Natural killer cell (primary cell): Measurements from ENCODE around the gene FGFR2. TPM values are rescaled to one million over a fixed set of nuclear protein-coding genes. Genes with fewer than 3 reads are reported as not detected.

ENCODE experiments used
- ATAC-seq, 3 donors: fragments of 150-1000 bp in 2 of 3; fragments of 200-7000 bp in 1 of 3; cut with Tn5 transposase; 1 replicate in 1 of 3; 2 replicates in 2 of 3; pipeline ENCODE4 v1.10.0; 2021; ENCODE audit warnings: mild to moderate bottlenecking in 2 of 3, moderate library complexity in 2 of 3
- DNase-seq, 2 donors: peaks; one replicate each; pipeline versions ENCODE4 v3.0.0 to v3.0.0-alpha.2; 2013 to 2021; ENCODE audit warnings: mixed read lengths in 1 of 2
- H3K27ac ChIP-seq: one replicate; pipeline ENCODE4 v1.5.1; 2013; ENCODE audit warnings: mild to moderate bottlenecking, low read length
- H3K27me3 ChIP-seq: one replicate; pipeline ENCODE4 v1.6.1; 2013; ENCODE audit warnings: low read length; ENCODE audit not compliant: control insufficient read depth, insufficient read depth
- H3K36me3 ChIP-seq: one replicate; pipeline ENCODE4 v1.6.1; 2013; ENCODE audit warnings: low read length; ENCODE audit not compliant: control insufficient read depth, insufficient read depth
- H3K4me1 ChIP-seq: one replicate; pipeline ENCODE4 v1.6.1; 2013; ENCODE audit warnings: low read length; ENCODE audit not compliant: control insufficient read depth, insufficient read depth
- H3K4me3 ChIP-seq: one replicate; pipeline ENCODE4 v1.5.1; 2013; ENCODE audit warnings: low read length
- H3K9me3 ChIP-seq: one replicate; pipeline ENCODE4 v1.6.1; 2013; ENCODE audit warnings: low read length; ENCODE audit not compliant: control insufficient read depth, insufficient read depth
- H3K27ac Mint-ChIP-seq, 2 donors: one replicate each; pipeline ENCODE4 v1.8.0; 2022; ENCODE audit warnings: mild to moderate bottlenecking in 2 of 2, mixed read lengths in 2 of 2, moderate library complexity in 1 of 2
- H3K27me3 Mint-ChIP-seq, 2 donors: one replicate each; pipeline ENCODE4 v1.8.0; 2022; ENCODE audit warnings: low read depth in 2 of 2, mixed read lengths in 2 of 2
- H3K36me3 Mint-ChIP-seq: one replicate; pipeline ENCODE4 v1.8.0; 2022; ENCODE audit warnings: mixed read lengths
- H3K4me1 Mint-ChIP-seq, 2 donors: one replicate each; pipeline ENCODE4 v1.8.0; 2022; ENCODE audit warnings: mixed read lengths in 2 of 2
- H3K4me3 Mint-ChIP-seq: one replicate; pipeline ENCODE4 v1.8.0; 2022; ENCODE audit warnings: mild to moderate bottlenecking, moderate library complexity, mixed read lengths
- H3K9me3 Mint-ChIP-seq, 2 donors: one replicate each; pipeline ENCODE4 v1.8.0; 2022; ENCODE audit warnings: mixed read lengths in 2 of 2
- CTCF ChIP-seq: fragments of 200-600 bp; IDR thresholded peaks from one replicate; pipeline ENCODE4 v1.8.0; 2022; ENCODE audit warnings: antibody characterized with exemption
- WGBS: methylation state at CpG from one replicate; pipeline ENCODE4 v1.1.7; 2013; ENCODE audit warnings: missing lambda C conversion rate; ENCODE audit not compliant: insufficient coverage; 5-methylcytosine and 5-hydroxymethylcytosine counted together
- intact Hi-C: fragments of 100-400 bp; cut with micrococcal nuclease; formaldehyde crosslinking; loops from one replicate; pipeline ENCODE4 v1.14.2; 2022
- total RNA-seq, 4 donors: library from RNA; stranded (reverse); fragments of 120-200 nt in 1 of 4; gene quantifications; one replicate each; pipeline versions ENCODE4 v1.2.3 to v1.2.4, GENCODE V29; 2013 to 2022

FGFR2 gene
- total RNA-seq, 3 donors from 2014 or later (not counting 1 experiment from before 2014, with no cell fraction given) = 0.72 to 5.6 TPM; not detected in 1

- no peaks in the 10 kb centered on the region for H3K36me3 Mint-ChIP-seq
- Histone ChIP-seq H3K27ac (no peak overlapping the region), H3K36me3 (no peaks in the 10 kb centered on the region), H3K4me3 (no peak overlapping the region), H3K27me3 (no peaks in the 10 kb centered on the region), H3K9me3 (peaks cover 4% of the 10 kb centered on the region), H3K4me1 (no peaks in the 10 kb centered on the region)
- H3K4me1 Mint-ChIP-seq = no peaks in the 10 kb centered on the region
- H3K4me3 Mint-ChIP-seq = no peak overlapping the region
- DNase-seq = no peak
- no peaks in the 10 kb centered on the region for H3K9me3 Mint-ChIP-seq
- TF ChIP-seq CTCF = no peak
- peaks cover 0 to 12% of the 10 kb centered on the region in 2 donors for H3K27me3 Mint-ChIP-seq
- no peak for ATAC-seq
- intact Hi-C loops = no loop called here
- H3K27ac Mint-ChIP-seq = no peak overlapping the region
- WGBS = 85% methylated on average over 8 of the region's 8 CpGs
These were observed 104.7 kb downstream of the FGFR2 start for GRCh38 chr10:121493521-121493920.

- no peak for ATAC-seq
- Histone ChIP-seq H3K27me3 (no peaks in the 10 kb centered on the region), H3K9me3 (peaks cover 4% of the 10 kb centered on the region), H3K27ac (no peak overlapping the region), H3K4me1 (no peaks in the 10 kb centered on the region), H3K4me3 (no peak overlapping the region), H3K36me3 (no peaks in the 10 kb centered on the region)
- intact Hi-C loops = no loop called here
- no peaks in the 10 kb centered on the region for H3K36me3 Mint-ChIP-seq
- no peaks in the 10 kb centered on the region for H3K9me3 Mint-ChIP-seq
- WGBS = 86% methylated on average over 17 of the region's 17 CpGs
- H3K4me1 Mint-ChIP-seq = no peaks in the 10 kb centered on the region
- H3K4me3 Mint-ChIP-seq = no peak overlapping the region
- no peak for DNase-seq
- H3K27ac Mint-ChIP-seq = no peak overlapping the region
- peaks cover 0 to 12% of the 10 kb centered on the region in 2 donors for H3K27me3 Mint-ChIP-seq
- no peak for TF ChIP-seq CTCF
These were observed 107.2 kb downstream of the FGFR2 start for GRCh38 chr10:121490871-121491519.

- H3K4me1 ChIP-seq = no peaks in the 10 kb centered on the region
- no peak for DNase-seq
- intact Hi-C loops = no loop called here
These were observed 112.7 kb downstream of the FGFR2 start for GRCh38 chr10:121485436-121486139.

More at GRCh38 chr10:121485436-121486139, 112.7 kb downstream of the FGFR2 start:
- ATAC-seq = no peak
- TF ChIP-seq CTCF = no peak
- H3K9me3 ChIP-seq = no peaks in the 10 kb centered on the region
- Mint-ChIP-seq H3K36me3 (no peaks in the 10 kb centered on the region), H3K27ac (no peak overlapping the region), H3K9me3 (no peaks in the 10 kb centered on the region), H3K4me3 (no peak overlapping the region), H3K27me3 (peaks cover 0 to 9% of the 10 kb centered on the region in 2 donors), H3K4me1 (no peaks in the 10 kb centered on the region)
- H3K27ac ChIP-seq = no peak overlapping the region
- 86% methylated on average over 12 of the region's 12 CpGs for WGBS
- H3K36me3 ChIP-seq = no peaks in the 10 kb centered on the region
- no peaks in the 10 kb centered on the region for H3K27me3 ChIP-seq
- H3K4me3 ChIP-seq = no peak overlapping the region
